Caco-2 (cell line): ENCODE data around the gene CYB5RL. TPM values are rescaled to one million over a fixed set of nuclear protein-coding genes. Genes with fewer than 3 reads are reported as not detected.

Experiments used
- BruUV-seq: library from RNA; stranded (reverse); fragments of 400-500 nt; replicated peaks from 2 replicates; lab custom pipeline; 2021; lab: Mats Ljungman, UMichigan
- CTCF ChIA-PET: fragments of 300-600 bp; sonication (Branson Sonifier 250); formaldehyde crosslinking; loops from one replicate; lab custom pipeline; 2022; ENCODE audit warnings: antibody characterized with exemption; lab: Charles Lee
- POLR2A ChIA-PET: fragments of 300-600 bp; sonication (Branson Sonifier 250); formaldehyde crosslinking; loops from one replicate; lab custom pipeline; 2022; ENCODE audit warnings: antibody characterized with exemption; lab: Charles Lee
- DNase-seq, 2 experiments: peaks; one replicate each; pipeline versions ENCODE4 v3.0.0 to v3.0.0-alpha.2; 2020 to 2022
- H3K27me3 ChIP-seq: replicated peaks from 2 replicates; pipeline ENCODE4 v1.6.0; 2011; ENCODE audit warnings: low read length; ENCODE audit not compliant: control insufficient read depth, insufficient read depth
- H3K36me3 ChIP-seq: 2 replicates; pipeline ENCODE4 v1.5.1; 2011; ENCODE audit warnings: low read length; ENCODE audit not compliant: control insufficient read depth, insufficient read depth
- H3K4me1 ChIP-seq: fragments of 250-450 bp; sonication (Bioruptor Pico); 2 replicates; pipeline ENCODE4 v1.5.1; 2020; ENCODE audit warnings: mild to moderate bottlenecking
- H3K4me3 ChIP-seq: 2 replicates; pipeline ENCODE4 v1.5.1; 2011; ENCODE audit warnings: low read depth, mild to moderate bottlenecking, control low read depth, low read length
- H3K9me3 ChIP-seq: fragments of 250-450 bp; sonication (Bioruptor Pico); 2 replicates; pipeline ENCODE4 v1.5.1; 2020; ENCODE audit warnings: mild to moderate bottlenecking, moderate library complexity
- H3K27ac Mint-ChIP-seq: one replicate; pipeline ENCODE4 v1.8.0; 2022; ENCODE audit warnings: mixed read lengths; ENCODE audit not compliant: unreplicated experiment
- H3K27me3 Mint-ChIP-seq: one replicate; pipeline ENCODE4 v1.8.0; 2022; ENCODE audit warnings: mixed read lengths; ENCODE audit not compliant: insufficient read depth, unreplicated experiment
- H3K36me3 Mint-ChIP-seq: one replicate; pipeline ENCODE4 v1.8.0; 2022; ENCODE audit warnings: mild to moderate bottlenecking, mixed read lengths; ENCODE audit not compliant: insufficient read depth, unreplicated experiment
- H3K4me1 Mint-ChIP-seq: one replicate; pipeline ENCODE4 v1.8.0; 2022; ENCODE audit warnings: low read depth, mixed read lengths; ENCODE audit not compliant: unreplicated experiment
- H3K4me3 Mint-ChIP-seq: one replicate; pipeline ENCODE4 v1.8.0; 2022; ENCODE audit warnings: mild to moderate bottlenecking, moderate library complexity, mixed read lengths; ENCODE audit not compliant: unreplicated experiment
- H3K9me3 Mint-ChIP-seq: one replicate; pipeline ENCODE4 v1.8.0; 2022; ENCODE audit warnings: mixed read lengths; ENCODE audit not compliant: unreplicated experiment
- CTCF ChIP-seq, 2 experiments: fragments of 200-600 bp in 1 of 2; IDR thresholded peaks; 1 replicate in 1 of 2; 2 replicates in 1 of 2; pipeline versions ENCODE4 v1.5.1 to v1.8.0; 2011 to 2022; ENCODE audit warnings: antibody characterized with exemption in 1 of 2, control low read depth in 1 of 2, inconsistent platforms in 1 of 2, low read depth in 1 of 2, low read length in 1 of 2, mild to moderate bottlenecking in 1 of 2, moderate library complexity in 1 of 2; ENCODE audit not compliant: insufficient read depth in 1 of 2, severe bottlenecking in 1 of 2, unreplicated experiment in 1 of 2
- intact Hi-C: fragments of 100-400 bp; cut with micrococcal nuclease; formaldehyde crosslinking; loops from one replicate; pipeline ENCODE4 v1.10.0; 2022; ENCODE audit not compliant: unreplicated experiment
- total RNA-seq: library from RNA; stranded (reverse); gene quantifications from 2 replicates; pipeline ENCODE4 v1.2.3, GENCODE V29; 2022

Gene CYB5RL
- total RNA-seq, 1 experiment from 2014 or later, result 10.0 TPM

- H3K9me3 ChIP-seq, result no peaks in the 10 kb centered on the region
- intact Hi-C loops, result no loop called here
- Mint-ChIP-seq H3K27ac (no peak overlapping the region), H3K36me3 (peaks cover 35% of the 10 kb centered on the region), H3K4me1 (no peaks in the 10 kb centered on the region), H3K9me3 (no peaks in the 10 kb centered on the region), H3K27me3 (no peaks in the 10 kb centered on the region), H3K4me3 (no peak overlapping the region)
- CTCF ChIA-PET, result no interaction called here
- H3K36me3 ChIP-seq, result no peaks in the 10 kb centered on the region; the same call in 1 of the 2 replicates
- no peaks in the 10 kb centered on the region for H3K4me1 ChIP-seq
- H3K27me3 ChIP-seq, result no peaks in the 10 kb centered on the region
- TF ChIP-seq CTCF (IDR thresholded peaks at IDR 0.05; ENCODE audit: insufficient read depth in 1 of 2, low read depth in 1 of 2, low read length in 1 of 2, severe bottlenecking in 1 of 2, unreplicated experiment in 1 of 2), result no peak
- POLR2A ChIA-PET, result no interaction called here
- no TSS peak for BruUV-seq
- no peak for DNase-seq
- H3K4me3 ChIP-seq, result no peak overlapping the region
Measured at GRCh38 chr1:54240741-54241335, 41.0 kb upstream of the CYB5RL start.

GRCh38 chr1:54239631-54240031 is 39.8 kb upstream of the CYB5RL start:
- no peaks in the 10 kb centered on the region for H3K9me3 Mint-ChIP-seq
- H3K4me3 ChIP-seq, result no peak overlapping the region
- no peak for DNase-seq
- BruUV-seq, result no TSS peak
- no peak overlapping the region for H3K4me3 Mint-ChIP-seq
- ChIA-PET POLR2A (no interaction called here), CTCF (interaction anchor here (0.7 kb wide), 1 partner anchor 75 kb away, joined by 3 read pairs; no protein-coding TSS in a partner anchor)
- H3K4me1 Mint-ChIP-seq, result no peaks in the 10 kb centered on the region
- peaks cover 39% of the 10 kb centered on the region for H3K36me3 Mint-ChIP-seq
- no peaks in the 10 kb centered on the region; the same call in 1 of the 2 replicates for H3K36me3 ChIP-seq
- no peak overlapping the region for H3K27ac Mint-ChIP-seq
- H3K4me1 ChIP-seq, result no peaks in the 10 kb centered on the region
- no peaks in the 10 kb centered on the region for H3K27me3 ChIP-seq
- intact Hi-C loops, result no loop called here
- no peaks in the 10 kb centered on the region for H3K9me3 ChIP-seq
- no peaks in the 10 kb centered on the region for H3K27me3 Mint-ChIP-seq
- no peak for TF ChIP-seq CTCF (IDR thresholded peaks at IDR 0.05; ENCODE audit: insufficient read depth in 1 of 2, low read depth in 1 of 2, low read length in 1 of 2, severe bottlenecking in 1 of 2, unreplicated experiment in 1 of 2)

- Mint-ChIP-seq H3K9me3 (no peaks in the 10 kb centered on the region), H3K36me3 (peaks cover 39% of the 10 kb centered on the region), H3K4me3 (no peak overlapping the region), H3K27ac (no peak overlapping the region), H3K27me3 (no peaks in the 10 kb centered on the region), H3K4me1 (no peaks in the 10 kb centered on the region)
- no peak for TF ChIP-seq CTCF (IDR thresholded peaks at IDR 0.05; ENCODE audit: insufficient read depth in 1 of 2, low read depth in 1 of 2, low read length in 1 of 2, severe bottlenecking in 1 of 2, unreplicated experiment in 1 of 2)
- Histone ChIP-seq H3K4me3 (no peak overlapping the region), H3K27me3 (no peaks in the 10 kb centered on the region), H3K4me1 (no peaks in the 10 kb centered on the region), H3K9me3 (no peaks in the 10 kb centered on the region), H3K36me3 (no peaks in the 10 kb centered on the region; the same call in 1 of the 2 replicates)
- no peak for DNase-seq
- ChIA-PET POLR2A (no interaction called here), CTCF (interaction anchor here (0.5 kb wide), 1 partner anchor 19 kb away, joined by 3 read pairs; no protein-coding TSS in a partner anchor)
- intact Hi-C loops, result no loop called here
- no TSS peak for BruUV-seq
Measured at GRCh38 chr1:54239035-54239383, 39.2 kb upstream of the CYB5RL start.
